ENCODE results near the gene KCNC2.

Gene KCNC2

GRCh38 chr12:75161488-75161887 is 48.2 kb downstream of the KCNC2 start:
- DNase-seq (ENCODE audit: low read depth, low spot score), result no peak

GRCh38 chr12:75157385-75157784 is 52.3 kb downstream of the KCNC2 start:
- no peak for DNase-seq (ENCODE audit: low read depth, low spot score)

GRCh38 chr12:75155962-75156361 is 53.7 kb downstream of the KCNC2 start:
- no peak for DNase-seq (ENCODE audit: low read depth, low spot score)

- DNase-seq (ENCODE audit: low read depth, low spot score), result no peak
Measured at GRCh38 chr12:75154388-75154787, 55.3 kb downstream of the KCNC2 start.

- DNase-seq (ENCODE audit: low read depth, low spot score), result no peak
Measured at GRCh38 chr12:75139196-75139595, 70.4 kb downstream of the KCNC2 start.

- DNase-seq (ENCODE audit: low read depth, low spot score), result no peak
Measured at GRCh38 chr12:75137896-75138295, 71.7 kb downstream of the KCNC2 start.

- DNase-seq (ENCODE audit: low read depth, low spot score), result no peak
Measured at GRCh38 chr12:75135026-75135425, 74.6 kb downstream of the KCNC2 start.

GRCh38 chr12:75130811-75131210 is 78.8 kb downstream of the KCNC2 start:
- no peak for DNase-seq (ENCODE audit: low read depth, low spot score)

- DNase-seq (ENCODE audit: low read depth, low spot score), result no peak
Measured at GRCh38 chr12:75129275-75129674, 80.4 kb downstream of the KCNC2 start.

- DNase-seq (ENCODE audit: low read depth, low spot score), result no peak
Measured at GRCh38 chr12:75121036-75121705, 88.5 kb downstream of the KCNC2 start.

- DNase-seq (ENCODE audit: low read depth, low spot score), result peak; percentile 11
Measured at GRCh38 chr12:75120311-75120711, 89.3 kb downstream of the KCNC2 start.

- no peak for DNase-seq (ENCODE audit: low read depth, low spot score)
Measured at GRCh38 chr12:75116646-75117198, 92.9 kb downstream of the KCNC2 start.

GRCh38 chr12:75115748-75116147 is 93.9 kb downstream of the KCNC2 start:
- DNase-seq (ENCODE audit: low read depth, low spot score), result no peak

- no peak for DNase-seq (ENCODE audit: low read depth, low spot score)
Measured at GRCh38 chr12:75103822-75104221, 105.8 kb downstream of the KCNC2 start.

- DNase-seq (ENCODE audit: low read depth, low spot score), result no peak
Measured at GRCh38 chr12:75101781-75102180, 107.9 kb downstream of the KCNC2 start.

GRCh38 chr12:75099210-75099609 is 110.4 kb downstream of the KCNC2 start:
- no peak for DNase-seq (ENCODE audit: low read depth, low spot score)

GRCh38 chr12:75097003-75097402 is 112.6 kb downstream of the KCNC2 start:
- DNase-seq (ENCODE audit: low read depth, low spot score), result no peak

- DNase-seq (ENCODE audit: low read depth, low spot score), result no peak
Measured at GRCh38 chr12:75087654-75088053, 122.0 kb downstream of the KCNC2 start.

- peak; percentile 5 for DNase-seq (ENCODE audit: low read depth, low spot score)
Measured at GRCh38 chr12:75086091-75087038, 123.3 kb downstream of the KCNC2 start.

- no peak for DNase-seq (ENCODE audit: low read depth, low spot score)
Measured at GRCh38 chr12:75081305-75081704, 128.3 kb downstream of the KCNC2 start.

GRCh38 chr12:75080582-75080981 is 129.1 kb downstream of the KCNC2 start:
- DNase-seq (ENCODE audit: low read depth, low spot score), result no peak

- no peak for DNase-seq (ENCODE audit: low read depth, low spot score)
Measured at GRCh38 chr12:75065482-75065881, 144.2 kb downstream of the KCNC2 start.

- DNase-seq (ENCODE audit: low read depth, low spot score), result no peak
Measured at GRCh38 chr12:75062691-75063090, 146.9 kb downstream of the KCNC2 start.

All from astrocyte of the hippocampus (primary cell).